Epithelial cell of proximal tubule (primary cell): ENCODE measurements around the gene ARRB2. TPM values are rescaled to one million over a fixed set of nuclear protein-coding genes. Genes with fewer than 3 reads are reported as not detected.
A peak's percentile ranks its signal among the peaks of the same experiment; 100 is the strongest.

Source experiments
- DNase-seq: peaks from one replicate; pipeline ENCODE4 v3.0.0-alpha.2; 2011; ENCODE audit warnings: low read depth
- H3K4me3 ChIP-seq: 2 replicates; pipeline ENCODE4 v1.5.1; 2011; ENCODE audit warnings: low read depth, mild to moderate bottlenecking, low read length
- total RNA-seq: library from RNA; depleted of rRNA; stranded (reverse); fragments of >200 nt; gene quantifications from 2 replicates; pipeline ENCODE4 v1.2.3, GENCODE V29; 2015
- TF ChIP-seq, protein P1 (sequence below): conservative IDR thresholded peaks from 2 replicates; pipeline ENCODE4 v1.5.1; 2012; ENCODE audit warnings: low read depth, mild to moderate bottlenecking, low read length

Gene ARRB2
- total RNA-seq, 1 donor from 2014 or later, result 19.9 TPM

DNA sequence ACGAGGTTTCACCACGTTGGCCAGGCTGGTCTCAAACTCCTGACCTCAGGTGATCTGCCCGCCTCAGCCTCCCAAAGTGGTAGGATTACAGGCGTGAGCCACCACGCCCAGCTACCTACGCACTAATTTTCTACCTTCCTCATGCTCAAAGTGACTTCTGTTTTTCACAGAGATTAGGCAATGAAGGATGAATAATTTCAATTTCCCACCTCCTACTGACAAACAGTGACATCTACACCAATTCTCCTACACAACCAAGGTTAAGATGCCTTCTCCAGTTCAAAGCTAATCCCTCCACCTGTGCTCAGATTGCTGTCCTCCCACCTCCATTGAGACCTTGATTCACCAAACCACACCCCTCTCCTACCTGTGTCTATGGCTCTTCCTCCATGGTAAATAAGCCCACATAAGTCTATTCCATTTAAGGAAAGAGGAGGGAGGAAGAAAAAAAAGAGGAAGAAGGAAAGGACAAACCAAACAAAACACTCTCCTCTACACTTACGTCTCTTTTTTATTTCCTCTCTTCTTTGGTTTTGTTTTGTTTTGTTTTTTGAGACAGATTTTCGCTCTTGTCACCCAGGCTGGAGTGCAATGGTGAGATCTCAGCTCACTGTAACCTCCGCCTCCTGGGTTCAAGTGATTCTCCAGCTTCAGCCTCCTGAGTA is 15.3 kb downstream of the ARRB2 start:
- H3K4me3 ChIP-seq, result no peak overlapping the region
- TF ChIP-seq, protein P1, sequence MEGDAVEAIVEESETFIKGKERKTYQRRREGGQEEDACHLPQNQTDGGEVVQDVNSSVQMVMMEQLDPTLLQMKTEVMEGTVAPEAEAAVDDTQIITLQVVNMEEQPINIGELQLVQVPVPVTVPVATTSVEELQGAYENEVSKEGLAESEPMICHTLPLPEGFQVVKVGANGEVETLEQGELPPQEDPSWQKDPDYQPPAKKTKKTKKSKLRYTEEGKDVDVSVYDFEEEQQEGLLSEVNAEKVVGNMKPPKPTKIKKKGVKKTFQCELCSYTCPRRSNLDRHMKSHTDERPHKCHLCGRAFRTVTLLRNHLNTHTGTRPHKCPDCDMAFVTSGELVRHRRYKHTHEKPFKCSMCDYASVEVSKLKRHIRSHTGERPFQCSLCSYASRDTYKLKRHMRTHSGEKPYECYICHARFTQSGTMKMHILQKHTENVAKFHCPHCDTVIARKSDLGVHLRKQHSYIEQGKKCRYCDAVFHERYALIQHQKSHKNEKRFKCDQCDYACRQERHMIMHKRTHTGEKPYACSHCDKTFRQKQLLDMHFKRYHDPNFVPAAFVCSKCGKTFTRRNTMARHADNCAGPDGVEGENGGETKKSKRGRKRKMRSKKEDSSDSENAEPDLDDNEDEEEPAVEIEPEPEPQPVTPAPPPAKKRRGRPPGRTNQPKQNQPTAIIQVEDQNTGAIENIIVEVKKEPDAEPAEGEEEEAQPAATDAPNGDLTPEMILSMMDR, result no peak
- no peak for DNase-seq

DNA sequence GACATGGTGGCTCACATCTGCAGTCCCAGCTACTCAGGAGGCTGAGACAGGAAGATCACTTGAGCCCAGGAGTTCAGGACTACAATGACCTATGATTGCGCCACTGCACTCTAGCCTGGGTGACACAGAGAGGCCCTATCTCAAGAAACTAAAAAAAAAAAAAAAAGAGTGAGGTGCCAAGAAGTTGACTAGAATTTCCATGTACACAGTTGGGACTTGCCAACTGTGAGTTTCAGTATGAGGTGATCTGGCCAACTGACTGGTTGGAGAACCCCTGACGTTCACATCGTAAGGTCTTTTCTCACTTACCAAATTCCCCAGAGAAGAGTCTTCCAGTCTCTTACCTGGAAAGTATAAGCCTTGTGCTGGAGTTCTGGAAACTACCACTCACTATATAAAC is 17.7 kb downstream of the ARRB2 start:
- no peak for DNase-seq
- H3K4me3 ChIP-seq, result no peak overlapping the region
- TF ChIP-seq, protein P1, result no peak

DNA sequence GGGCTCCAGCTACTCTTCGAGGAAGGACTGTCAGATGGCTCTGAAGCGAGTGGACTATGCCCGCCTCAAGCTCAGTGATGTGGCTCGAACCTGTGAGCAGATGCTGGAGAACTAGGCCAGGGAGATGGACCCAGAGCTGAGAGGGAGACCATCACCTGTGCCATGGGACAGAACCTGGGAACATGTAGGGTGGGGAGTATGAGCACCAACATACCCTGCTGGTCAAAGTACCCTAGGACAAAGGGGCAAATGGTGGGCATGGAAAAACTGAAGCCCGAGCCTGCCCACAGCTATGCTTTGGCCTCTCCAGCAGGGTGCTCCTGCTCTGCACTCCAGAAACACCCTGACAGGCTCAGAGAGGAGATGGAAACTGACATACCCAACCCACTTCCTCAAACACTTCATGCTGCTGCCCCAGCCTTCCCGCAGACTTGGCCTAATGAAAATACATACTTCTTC is 22.7 kb downstream of the ARRB2 start:
- H3K4me3 ChIP-seq, result no peak overlapping the region
- DNase-seq, result no peak
- TF ChIP-seq, protein P1, result peak; percentile 23

DNA sequence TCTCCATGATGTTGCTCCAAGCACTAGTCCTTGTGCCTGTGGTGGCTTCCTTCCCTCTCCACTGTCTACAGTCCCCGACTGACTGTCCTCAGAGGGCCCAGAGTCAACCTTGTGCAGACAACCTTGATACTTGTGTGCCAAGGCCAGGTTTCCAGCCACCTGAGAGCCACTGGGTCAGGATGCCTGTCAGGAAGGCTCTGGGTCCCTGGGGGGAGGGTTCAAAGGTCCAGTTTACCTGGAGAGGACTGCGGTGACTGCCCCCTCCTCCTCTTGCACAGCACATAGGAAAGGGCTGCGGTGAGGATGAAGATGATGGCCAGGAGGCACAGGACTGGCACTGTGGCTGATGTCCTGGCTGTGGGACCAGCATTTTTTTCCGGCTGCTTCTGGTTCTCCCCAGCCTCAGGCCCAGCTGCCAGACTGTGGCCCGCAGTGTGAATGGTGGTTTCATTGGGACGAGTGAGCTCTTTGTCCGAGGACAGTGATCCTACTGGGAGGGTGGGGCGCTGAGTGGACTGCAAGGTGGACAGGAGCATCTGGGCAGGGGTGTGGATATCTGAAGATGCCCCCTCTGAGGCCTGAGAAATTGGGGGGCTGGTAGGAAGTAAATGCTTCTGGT is 24.5 kb downstream of the ARRB2 start:
- no peak for DNase-seq
- TF ChIP-seq, protein P1, result no peak

DNA sequence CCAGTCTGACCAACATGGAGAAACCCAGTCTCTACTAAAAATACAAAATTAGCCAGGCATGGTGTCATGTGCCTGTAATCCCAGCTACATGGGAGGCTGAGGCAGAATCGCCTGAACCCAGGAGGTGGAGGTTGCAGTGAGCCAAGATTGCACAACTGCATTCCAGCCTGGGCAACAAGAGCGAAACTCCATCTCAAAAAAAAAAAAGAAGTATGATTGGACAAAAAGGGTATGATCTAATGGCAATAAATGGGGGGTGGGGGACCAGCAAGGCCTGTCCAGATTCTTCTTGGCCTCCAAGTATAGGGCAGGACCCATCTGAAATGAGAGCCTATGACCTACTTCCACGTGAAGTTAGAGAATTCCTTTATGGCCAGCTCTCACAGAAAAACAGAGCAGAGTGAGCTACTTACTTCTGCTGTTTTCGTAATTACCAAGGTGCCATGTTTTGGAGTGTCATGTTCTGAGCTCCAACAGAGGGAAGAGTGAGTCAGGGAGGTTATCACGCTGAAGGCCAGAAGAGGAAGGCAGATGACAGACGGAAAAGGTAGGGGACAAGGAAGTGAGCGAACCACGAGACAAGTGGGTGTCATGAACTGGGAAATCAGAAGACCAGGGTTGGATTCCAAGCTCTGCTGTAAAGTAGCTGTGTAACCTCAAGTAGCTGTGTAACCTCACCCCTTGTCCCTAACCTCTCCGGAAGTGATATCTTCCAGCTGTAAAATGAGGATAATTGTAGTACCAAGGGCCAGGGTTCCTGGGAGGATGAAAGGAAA is 25.6 kb downstream of the ARRB2 start:
- no peak overlapping the region for H3K4me3 ChIP-seq
- DNase-seq, result no peak
- TF ChIP-seq, protein P1, result no peak

More for the DNA sequence above, 24.5 kb downstream of the ARRB2 start:
- H3K4me3 ChIP-seq, result no peak overlapping the region

DNA sequence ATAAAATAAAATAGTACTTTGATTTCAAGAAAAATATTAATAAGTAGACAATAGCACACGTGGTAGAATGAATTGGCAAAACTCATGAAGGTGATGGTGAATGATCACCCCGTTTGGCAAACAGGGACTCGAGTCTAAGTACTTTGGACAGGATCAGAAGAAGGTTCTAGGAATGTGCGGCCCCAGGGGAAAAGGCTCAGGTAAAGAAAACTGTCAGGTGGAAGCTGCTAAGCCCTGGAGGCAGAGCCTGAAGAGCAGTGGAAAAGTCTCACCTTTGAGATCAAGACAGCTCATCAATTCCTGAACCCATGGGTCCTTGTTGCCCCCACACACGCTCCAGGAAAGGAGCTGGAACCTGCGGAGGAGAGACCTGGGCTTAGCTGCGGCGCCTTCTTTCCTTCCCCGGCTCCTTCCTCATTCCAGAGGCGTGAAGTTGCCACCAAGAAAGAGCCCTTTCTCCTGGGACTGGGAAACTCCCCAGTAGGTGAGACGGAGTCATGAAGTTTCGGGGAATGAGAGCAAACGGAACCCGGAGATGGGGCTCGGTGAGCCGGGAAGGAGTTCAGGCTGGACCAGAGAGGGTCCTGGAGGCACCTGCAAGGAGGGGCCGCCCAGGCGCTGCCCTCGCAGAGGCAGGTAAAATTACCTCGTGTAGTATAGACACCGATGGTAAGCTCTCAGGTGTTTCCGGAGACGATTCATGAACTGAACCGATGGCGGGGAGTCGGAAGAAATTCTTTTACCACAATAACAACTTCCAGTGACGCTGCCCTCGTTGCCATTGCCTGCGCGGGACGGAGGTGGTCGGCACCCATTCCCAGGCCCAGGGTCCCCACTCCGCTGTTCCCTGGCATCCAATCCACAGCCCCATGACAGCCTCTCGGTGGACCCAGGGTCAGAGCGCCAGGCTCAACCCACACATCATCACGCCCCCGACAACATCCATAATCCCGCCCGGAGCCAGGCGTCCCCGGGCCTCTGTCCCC is 28.0 kb downstream of the ARRB2 start:
- TF ChIP-seq, protein P1, result no peak
- H3K4me3 ChIP-seq, result peak overlapping the region; percentile 73
- peak; percentile 25 for DNase-seq
